Measurements from ENCODE around the gene DIPK1B.

DNA sequence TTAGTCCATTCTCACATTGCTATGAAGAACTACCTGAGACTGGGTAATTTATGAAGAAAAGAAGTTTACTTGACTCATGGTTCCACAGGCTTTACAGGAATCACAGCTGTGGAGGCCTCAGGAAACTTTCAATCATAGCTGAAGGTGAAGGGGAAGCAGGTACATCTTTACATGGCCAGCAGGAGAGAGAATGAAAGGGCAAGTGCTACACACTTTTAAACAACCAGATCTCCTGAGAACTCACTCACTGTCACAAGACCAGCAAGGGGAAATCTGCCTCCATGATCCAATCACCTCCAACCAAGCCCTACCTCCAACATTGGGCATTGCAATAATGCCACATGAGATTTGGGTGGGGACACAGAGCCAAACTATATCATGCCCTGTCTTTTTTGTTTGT lies 39.4 kb downstream of the DIPK1B start:
- TF ChIP-seq CTCF (IDR thresholded peaks at IDR 0.05; ENCODE audit: borderline replicate concordance, extremely low read depth, low read length, poor library complexity, severe bottlenecking) (no peak), EZH2 (IDR thresholded peaks at IDR 0.05; ENCODE audit: borderline replicate concordance, low read depth, low read length, severe bottlenecking) (no peak)
